ENCODE results near the gene REEP1. TPM values are rescaled to one million over a fixed set of nuclear protein-coding genes. Genes with fewer than 3 reads are reported as not detected.

The REEP1 gene
- total RNA-seq, 2 experiments from 2014 or later = 0.23 to 0.25 TPM

DNA sequence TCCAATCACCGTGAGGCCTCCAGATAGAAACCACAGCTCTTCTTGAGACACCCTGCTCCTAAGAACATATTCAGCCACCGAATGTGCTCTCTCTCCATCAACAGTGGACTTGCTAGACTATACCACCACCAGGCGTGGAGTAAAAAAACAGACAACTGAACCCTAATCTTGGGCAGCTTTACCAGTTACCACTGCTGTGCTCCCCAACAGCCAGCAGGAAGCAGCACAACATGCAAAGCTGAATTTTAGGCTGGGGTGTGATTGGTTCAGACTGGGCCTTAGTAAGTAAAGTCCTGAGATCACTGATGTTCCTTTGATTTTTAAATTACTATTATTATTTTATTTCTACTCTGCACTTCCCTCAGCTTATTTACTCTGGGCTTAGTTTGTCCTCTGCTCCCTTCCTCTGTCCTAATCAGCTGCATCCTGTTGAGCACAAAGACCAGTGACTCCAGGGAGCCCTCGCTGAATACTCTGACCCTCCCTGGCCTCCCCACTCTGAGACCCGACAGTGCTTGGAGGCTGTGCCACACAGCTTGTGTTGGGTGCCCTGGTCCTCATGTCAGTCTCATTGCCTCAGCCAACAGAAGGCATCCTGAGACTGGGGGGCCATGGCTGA, 116.3 kb downstream of the REEP1 start:
- no peaks in the 10 kb centered on the region for H3K27me3 Mint-ChIP-seq
- CTCF ChIA-PET = interaction anchor here (0.6 to 2.7 kb wide), 62 partner anchors 8 to 543 kb away, joined by 3 to 25 read pairs (median 4); partner anchors contain the start of genes IMMT and KDM3A

DNA sequence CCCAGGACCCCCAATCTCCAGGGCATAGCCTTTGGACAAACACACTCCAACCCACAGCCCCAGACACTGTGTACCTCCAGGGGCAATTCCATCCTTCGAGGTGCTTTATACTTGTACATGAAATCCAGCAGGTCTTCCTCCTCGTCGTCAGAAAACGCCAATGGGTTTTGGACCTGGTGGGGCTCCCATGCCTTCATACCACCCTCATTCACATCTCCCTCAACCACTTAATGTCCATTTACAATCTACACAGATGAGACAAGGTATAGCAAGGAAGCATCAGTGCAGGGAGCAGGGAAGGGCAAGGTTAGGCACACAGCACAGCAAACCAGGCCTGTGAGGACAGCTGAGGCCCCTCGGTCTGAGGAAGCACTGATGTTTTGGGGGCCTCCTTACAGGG, 117.5 kb downstream of the REEP1 start:
- peaks cover 3% of the 10 kb centered on the region for H3K9me3 Mint-ChIP-seq
- H3K27ac Mint-ChIP-seq = no peak overlapping the region
- ATAC-seq (no peak), DNase-seq (no peak)
- H3K36me3 Mint-ChIP-seq (ENCODE audit: low read depth) = peaks cover 4% of the 10 kb centered on the region
- H3K4me1 Mint-ChIP-seq (ENCODE audit: low read depth) = peaks cover 21% of the 10 kb centered on the region
- no peaks in the 10 kb centered on the region for H3K27me3 Mint-ChIP-seq
- intact Hi-C loops (cut with micrococcal nuclease) = loop anchor here (5.0 kb wide), 1 partner anchor 147 kb away; no protein-coding TSS in a partner anchor
- ChIA-PET CTCF (interaction anchor here (0.6 to 2.3 kb wide), 9 partner anchors 9 to 151 kb away, joined by 3 to 25 read pairs (median 5); no protein-coding TSS in a partner anchor), POLR2A (interaction anchor here (1.4 kb wide), 1 partner anchor 221 kb away, joined by 3 read pairs; the partner anchor contains the start of gene KDM3A)
- TF ChIP-seq, protein P1, sequence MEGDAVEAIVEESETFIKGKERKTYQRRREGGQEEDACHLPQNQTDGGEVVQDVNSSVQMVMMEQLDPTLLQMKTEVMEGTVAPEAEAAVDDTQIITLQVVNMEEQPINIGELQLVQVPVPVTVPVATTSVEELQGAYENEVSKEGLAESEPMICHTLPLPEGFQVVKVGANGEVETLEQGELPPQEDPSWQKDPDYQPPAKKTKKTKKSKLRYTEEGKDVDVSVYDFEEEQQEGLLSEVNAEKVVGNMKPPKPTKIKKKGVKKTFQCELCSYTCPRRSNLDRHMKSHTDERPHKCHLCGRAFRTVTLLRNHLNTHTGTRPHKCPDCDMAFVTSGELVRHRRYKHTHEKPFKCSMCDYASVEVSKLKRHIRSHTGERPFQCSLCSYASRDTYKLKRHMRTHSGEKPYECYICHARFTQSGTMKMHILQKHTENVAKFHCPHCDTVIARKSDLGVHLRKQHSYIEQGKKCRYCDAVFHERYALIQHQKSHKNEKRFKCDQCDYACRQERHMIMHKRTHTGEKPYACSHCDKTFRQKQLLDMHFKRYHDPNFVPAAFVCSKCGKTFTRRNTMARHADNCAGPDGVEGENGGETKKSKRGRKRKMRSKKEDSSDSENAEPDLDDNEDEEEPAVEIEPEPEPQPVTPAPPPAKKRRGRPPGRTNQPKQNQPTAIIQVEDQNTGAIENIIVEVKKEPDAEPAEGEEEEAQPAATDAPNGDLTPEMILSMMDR (IDR thresholded peaks at IDR 0.05) = no peak
- no peak overlapping the region for H3K4me3 Mint-ChIP-seq

More for the DNA sequence above, 116.3 kb downstream of the REEP1 start:
- TF ChIP-seq, protein P1 (IDR thresholded peaks at IDR 0.05) = peak; percentile 81
- peaks cover 4% of the 10 kb centered on the region for H3K36me3 Mint-ChIP-seq (ENCODE audit: low read depth)
- intact Hi-C loops (cut with micrococcal nuclease) = loop anchor here (5.0 kb wide), 1 partner anchor 146 kb away; no protein-coding TSS in a partner anchor
- DNase-seq (peak; percentile 76), ATAC-seq (peak; percentile 79)
- H3K4me1 Mint-ChIP-seq (ENCODE audit: low read depth) = peaks cover 28% of the 10 kb centered on the region
- POLR2A ChIA-PET = interaction anchor here (0.8 to 1.4 kb wide), 2 partner anchors 35 to 220 kb away, joined by 3 read pairs; partner anchors contain the start of gene KDM3A
- H3K4me3 Mint-ChIP-seq = no peak overlapping the region
- H3K27ac Mint-ChIP-seq = no peak overlapping the region
- H3K9me3 Mint-ChIP-seq = peaks cover 3% of the 10 kb centered on the region

DNA sequence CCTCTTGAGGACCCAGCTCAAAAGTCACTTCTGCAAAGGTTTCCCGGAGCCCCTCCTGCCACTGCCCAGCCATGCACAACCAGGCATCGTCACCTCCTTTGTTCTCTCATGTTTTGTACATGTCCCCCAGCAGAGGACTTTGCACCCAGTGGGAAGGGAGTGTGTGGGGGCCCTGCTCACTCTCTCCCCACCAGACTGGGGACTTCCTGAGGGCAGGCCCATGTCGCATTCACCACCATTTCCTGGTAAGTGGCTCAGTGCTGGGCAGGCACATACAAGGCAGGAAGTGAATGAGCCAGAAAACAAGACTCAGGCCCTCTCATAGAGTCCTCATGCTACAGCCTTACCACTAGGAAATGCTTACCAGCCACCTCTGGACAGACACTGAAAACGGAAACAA, 119.3 kb downstream of the REEP1 start:
- H3K27ac Mint-ChIP-seq = peak overlapping the region; percentile 34
- POLR2A ChIA-PET = no interaction called here
- H3K4me3 Mint-ChIP-seq = no peak overlapping the region
- intact Hi-C loops (cut with micrococcal nuclease) = no loop called here
- H3K36me3 Mint-ChIP-seq (ENCODE audit: low read depth) = peaks cover 7% of the 10 kb centered on the region
- CTCF ChIA-PET = no interaction called here
- peaks cover 3% of the 10 kb centered on the region for H3K9me3 Mint-ChIP-seq
- TF ChIP-seq, protein P1 (IDR thresholded peaks at IDR 0.05) = no peak
- H3K27me3 Mint-ChIP-seq = no peaks in the 10 kb centered on the region
- H3K4me1 Mint-ChIP-seq (ENCODE audit: low read depth) = peaks cover 17% of the 10 kb centered on the region
- peak; percentile 52 for ATAC-seq
- DNase-seq = peak; percentile 32

DNA sequence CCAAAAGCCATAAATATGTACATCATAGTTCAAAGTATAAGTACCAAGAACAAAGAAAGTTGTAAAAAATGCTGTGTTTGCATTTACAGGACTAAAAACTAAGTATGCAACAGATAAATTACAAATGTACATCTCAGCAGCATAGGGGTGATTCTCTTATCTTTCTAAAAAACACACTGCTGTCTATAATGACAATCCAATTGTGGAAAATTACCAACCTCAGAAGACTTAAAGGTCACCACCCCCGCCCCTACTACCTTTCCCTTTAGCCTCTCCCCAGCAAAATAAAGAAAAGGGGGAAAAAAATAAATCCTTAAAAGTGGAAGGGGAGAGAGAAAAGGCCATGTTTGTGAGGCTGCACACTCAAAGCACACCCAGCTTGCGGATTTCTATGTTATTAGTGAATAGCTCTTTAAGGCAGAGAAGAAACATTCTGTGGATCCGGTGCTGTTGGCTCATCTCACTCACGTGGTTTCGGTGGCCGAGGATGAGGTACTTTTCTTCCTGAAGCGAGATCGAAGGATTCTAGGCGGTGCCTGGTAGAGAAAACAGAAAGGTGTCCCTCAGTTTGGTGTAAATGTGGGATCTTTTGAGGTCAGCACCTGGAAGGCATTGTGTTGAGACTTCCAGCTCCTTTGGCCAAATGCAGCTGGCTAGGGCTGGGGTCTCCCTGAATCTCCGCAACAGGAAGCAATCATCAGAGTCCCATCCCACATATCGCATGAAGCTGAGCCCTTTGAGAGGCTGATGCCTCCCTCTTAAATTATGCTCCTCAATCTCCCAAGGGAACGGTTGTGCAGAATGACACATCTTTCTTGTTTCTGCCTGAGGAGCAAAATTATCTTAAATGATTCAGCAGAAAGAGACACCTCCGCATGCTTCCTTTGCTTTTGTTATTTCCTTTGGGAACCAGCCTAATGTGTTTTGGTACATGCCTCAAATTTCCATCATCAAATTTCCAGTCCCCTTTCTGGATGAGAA, 120.6 kb downstream of the REEP1 start:
- TF ChIP-seq, protein P1 (IDR thresholded peaks at IDR 0.05) = no peak
- H3K4me1 Mint-ChIP-seq (ENCODE audit: low read depth) = peaks cover 17% of the 10 kb centered on the region
- intact Hi-C loops (cut with micrococcal nuclease) = no loop called here
- H3K36me3 Mint-ChIP-seq (ENCODE audit: low read depth) = peaks cover 14% of the 10 kb centered on the region
- CTCF ChIA-PET = interaction anchor here (1.2 kb wide), 1 partner anchor 70 kb away, joined by 4 read pairs; no protein-coding TSS in a partner anchor
- no peaks in the 10 kb centered on the region for H3K27me3 Mint-ChIP-seq
- ATAC-seq = no peak
- no peak overlapping the region for H3K27ac Mint-ChIP-seq
- no peak overlapping the region for H3K4me3 Mint-ChIP-seq
- H3K9me3 Mint-ChIP-seq = peaks cover 3% of the 10 kb centered on the region
- DNase-seq = no peak
- POLR2A ChIA-PET = no interaction called here

All from activated CD8-positive, alpha-beta T cell treated with anti-CD3 and anti-CD28 coated beads for 36 hours (primary cell).